ENCODE measurements around the gene ZER1.

ZER1 gene

DNA sequence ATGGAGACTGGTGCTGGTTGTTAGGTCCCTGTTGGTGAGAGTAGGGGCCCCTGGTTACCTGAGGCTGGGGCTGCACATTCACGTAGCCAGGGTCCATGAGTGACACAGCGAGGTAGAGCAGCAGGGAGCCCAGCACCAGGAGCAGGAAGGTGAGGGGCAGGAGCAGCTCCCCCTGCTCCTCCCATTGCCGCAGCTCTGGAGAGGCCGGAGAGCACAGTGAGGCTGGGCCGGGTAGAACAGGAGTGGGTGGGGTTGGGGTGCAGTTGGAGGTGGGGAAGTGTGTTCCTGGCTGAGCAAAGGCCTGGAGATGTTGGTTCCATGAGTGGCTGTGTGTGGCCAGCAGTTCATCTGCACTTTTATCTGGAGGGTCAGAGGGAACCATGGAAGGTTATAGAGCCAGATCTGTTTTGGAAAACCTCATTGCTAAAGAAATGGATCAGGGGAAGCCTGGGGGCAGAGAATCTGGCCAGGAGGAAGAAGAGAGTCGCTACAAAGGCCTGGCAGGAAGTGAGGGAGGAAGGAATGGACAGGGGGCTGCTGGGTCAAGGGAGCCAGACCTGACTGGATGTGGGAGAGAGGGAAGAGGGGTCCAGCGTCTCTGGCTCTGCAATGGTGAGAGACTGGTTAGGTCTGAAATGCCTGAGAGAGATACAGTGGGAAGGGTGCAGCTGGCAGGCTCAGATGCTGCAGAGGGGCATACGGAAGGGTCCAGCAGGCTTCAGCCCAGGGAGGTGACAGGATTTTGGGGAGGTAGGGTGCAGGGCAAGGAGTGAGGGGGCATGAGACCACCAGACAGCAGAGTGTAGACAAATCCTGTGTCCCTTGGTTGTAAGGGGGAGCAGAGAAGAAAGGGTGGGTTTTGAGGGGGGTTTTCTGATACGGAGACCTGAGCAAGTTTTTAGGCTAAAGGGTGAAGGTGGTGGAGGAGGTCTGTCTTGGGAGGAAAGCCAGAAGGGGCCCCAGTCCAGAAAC is 49.1 kb downstream of the ZER1 start:
- no peak for DNase-seq (ENCODE audit: extremely low read depth, low read depth)
- TF ChIP-seq, protein P1, sequence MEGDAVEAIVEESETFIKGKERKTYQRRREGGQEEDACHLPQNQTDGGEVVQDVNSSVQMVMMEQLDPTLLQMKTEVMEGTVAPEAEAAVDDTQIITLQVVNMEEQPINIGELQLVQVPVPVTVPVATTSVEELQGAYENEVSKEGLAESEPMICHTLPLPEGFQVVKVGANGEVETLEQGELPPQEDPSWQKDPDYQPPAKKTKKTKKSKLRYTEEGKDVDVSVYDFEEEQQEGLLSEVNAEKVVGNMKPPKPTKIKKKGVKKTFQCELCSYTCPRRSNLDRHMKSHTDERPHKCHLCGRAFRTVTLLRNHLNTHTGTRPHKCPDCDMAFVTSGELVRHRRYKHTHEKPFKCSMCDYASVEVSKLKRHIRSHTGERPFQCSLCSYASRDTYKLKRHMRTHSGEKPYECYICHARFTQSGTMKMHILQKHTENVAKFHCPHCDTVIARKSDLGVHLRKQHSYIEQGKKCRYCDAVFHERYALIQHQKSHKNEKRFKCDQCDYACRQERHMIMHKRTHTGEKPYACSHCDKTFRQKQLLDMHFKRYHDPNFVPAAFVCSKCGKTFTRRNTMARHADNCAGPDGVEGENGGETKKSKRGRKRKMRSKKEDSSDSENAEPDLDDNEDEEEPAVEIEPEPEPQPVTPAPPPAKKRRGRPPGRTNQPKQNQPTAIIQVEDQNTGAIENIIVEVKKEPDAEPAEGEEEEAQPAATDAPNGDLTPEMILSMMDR (IDR thresholded peaks at IDR 0.05; ENCODE audit: low read depth, low read length, missing control alignments): no peak
- peak overlapping the region; percentile 52; the same call in 1 of the 2 replicates for H3K4me3 ChIP-seq (replicated peaks; ENCODE audit: low read depth, low read length)

DNA sequence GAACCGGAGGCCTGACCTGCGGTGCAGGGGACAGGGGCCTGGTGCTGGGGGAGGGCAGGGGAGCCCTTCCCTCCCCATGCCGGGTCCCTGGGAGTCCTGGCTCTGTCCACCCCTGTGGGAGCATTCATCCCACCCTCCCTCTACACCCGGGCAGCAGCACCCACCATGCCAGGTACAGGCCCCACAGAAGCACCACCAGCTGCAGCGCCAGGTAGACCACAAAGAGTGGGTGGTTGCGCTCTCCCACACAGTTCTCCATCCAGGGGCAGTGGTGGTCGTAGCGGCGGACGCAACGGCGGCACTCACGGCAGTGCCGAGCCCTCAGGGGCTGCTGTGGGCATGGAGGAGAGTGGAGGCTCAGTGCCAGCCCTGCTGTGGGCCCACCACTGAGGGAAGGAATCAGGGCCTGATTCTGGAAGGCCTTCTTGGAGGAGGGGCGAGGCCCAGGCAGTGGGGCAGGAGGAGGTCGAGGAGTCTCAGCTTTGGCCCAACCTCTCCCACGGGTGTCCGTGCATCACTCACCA is 50.2 kb downstream of the ZER1 start:
- H3K4me3 ChIP-seq (replicated peaks; ENCODE audit: low read depth, low read length): no peak overlapping the region
- DNase-seq (ENCODE audit: extremely low read depth, low read depth): no peak
- TF ChIP-seq, protein P1 (IDR thresholded peaks at IDR 0.05; ENCODE audit: low read depth, low read length, missing control alignments): no peak

DNA sequence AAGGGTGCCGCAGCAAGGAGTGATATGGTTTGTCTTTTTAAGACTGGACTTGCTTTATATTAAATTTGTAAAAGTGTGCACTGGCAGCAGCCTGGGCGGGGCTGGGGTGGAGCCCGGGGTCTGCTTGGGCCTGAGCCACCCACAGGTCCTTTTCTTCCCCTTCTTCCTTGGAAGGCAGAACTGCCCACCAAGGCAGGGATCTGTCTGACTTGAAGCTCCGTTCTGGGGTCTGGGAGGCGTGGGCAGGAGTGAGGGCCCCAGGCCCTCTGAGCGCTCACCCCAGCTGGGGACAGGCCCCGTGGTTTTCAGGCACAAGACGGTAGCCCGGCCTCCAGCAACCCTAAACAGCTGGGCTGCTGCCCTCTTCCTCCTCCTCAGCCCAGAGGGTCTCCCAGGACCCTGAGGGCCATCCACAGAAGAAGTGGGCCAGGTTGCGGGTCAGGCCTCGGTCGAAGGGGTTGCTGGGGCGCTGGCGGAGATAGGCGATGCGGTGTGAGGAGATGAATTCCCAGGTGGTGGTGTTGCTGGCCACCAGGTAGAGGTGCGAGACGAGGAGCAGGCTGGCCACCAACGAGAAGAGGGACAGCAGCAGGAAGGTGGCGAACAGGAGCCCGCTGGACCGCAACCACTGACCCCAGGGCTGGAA is 50.8 kb downstream of the ZER1 start:
- H3K4me3 ChIP-seq (replicated peaks; ENCODE audit: low read depth, low read length): no peak overlapping the region
- TF ChIP-seq, protein P1 (IDR thresholded peaks at IDR 0.05; ENCODE audit: low read depth, low read length, missing control alignments): no peak
- DNase-seq (ENCODE audit: extremely low read depth, low read depth): no peak

DNA sequence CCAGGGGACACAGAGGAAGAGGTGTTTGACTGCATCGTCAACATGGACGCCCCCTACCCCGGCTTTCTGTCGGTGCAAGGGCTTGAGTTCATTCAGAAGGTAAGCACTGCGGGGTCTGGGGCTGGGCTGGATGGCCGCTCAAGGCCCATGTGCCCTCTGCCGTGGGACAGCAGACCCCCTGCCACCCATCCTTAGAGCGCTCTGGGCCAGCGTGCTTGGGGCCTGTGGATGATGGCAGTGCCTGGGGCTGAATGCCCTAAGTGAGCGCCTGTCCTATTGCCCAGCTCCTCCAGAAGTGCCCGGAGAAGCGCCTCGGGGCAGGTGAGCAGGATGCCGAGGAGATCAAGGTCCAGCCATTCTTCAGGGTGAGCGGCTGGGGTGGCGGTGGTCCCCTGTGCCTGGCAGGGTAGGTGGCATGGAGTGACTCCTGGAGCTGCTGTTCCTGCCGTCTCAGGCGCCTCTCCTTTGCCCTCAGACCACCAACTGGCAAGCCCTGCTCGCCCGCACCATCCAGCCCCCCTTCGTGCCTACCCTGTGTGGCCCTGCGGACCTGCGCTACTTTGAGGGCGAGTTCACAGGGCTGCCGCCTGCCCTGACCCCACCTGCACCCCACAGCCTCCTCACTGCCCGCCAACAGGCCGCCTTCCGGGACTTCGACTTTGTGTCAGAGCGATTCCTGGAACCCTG is 51.7 kb downstream of the ZER1 start:
- H3K4me3 ChIP-seq (replicated peaks; ENCODE audit: low read depth, low read length): no peak overlapping the region
- TF ChIP-seq, protein P1 (IDR thresholded peaks at IDR 0.05; ENCODE audit: low read depth, low read length, missing control alignments): no peak
- no peak for DNase-seq (ENCODE audit: extremely low read depth, low read depth)

DNA sequence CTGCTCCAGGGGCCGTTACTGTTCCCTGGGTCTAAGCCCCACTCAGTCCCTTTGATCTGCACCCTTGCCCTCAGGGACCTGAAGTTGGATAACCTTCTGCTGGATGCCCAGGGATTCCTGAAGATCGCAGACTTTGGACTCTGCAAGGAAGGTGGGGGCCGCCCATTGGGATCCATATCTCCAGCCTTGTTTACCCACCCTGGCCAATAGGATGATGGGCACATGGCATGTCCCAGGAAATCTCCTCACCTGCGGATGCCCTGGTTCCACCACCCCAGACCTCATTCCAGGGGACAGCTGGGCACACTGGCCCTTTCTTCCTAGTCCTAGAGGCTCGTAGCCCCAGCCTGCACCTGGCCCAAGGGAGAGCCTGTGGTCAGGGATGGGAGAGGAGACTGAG is 53.3 kb downstream of the ZER1 start:
- H3K4me3 ChIP-seq (replicated peaks; ENCODE audit: low read depth, low read length): no peak overlapping the region
- TF ChIP-seq, protein P1 (IDR thresholded peaks at IDR 0.05; ENCODE audit: low read depth, low read length, missing control alignments): no peak
- no peak for DNase-seq (ENCODE audit: extremely low read depth, low read depth)

DNA sequence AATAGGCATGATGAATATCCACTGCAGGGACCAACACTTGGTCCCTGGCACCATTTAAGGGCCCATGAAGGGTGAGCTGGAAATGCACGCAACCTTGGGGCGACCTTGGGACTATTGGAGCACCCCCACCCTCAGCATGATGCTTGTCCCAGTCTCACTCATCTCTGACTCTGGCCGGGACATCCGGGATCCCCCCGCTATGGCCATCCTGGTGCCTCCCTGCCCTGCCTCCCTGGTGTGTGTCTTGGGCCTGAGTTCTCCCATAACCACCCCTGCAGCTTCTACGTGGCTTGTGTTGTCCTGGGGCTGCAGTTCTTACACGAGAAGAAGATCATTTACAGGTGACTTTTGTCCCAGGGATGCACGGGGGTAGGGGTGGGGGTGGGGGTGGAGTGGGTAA is 53.7 kb downstream of the ZER1 start:
- no peak for DNase-seq (ENCODE audit: extremely low read depth, low read depth)
- TF ChIP-seq, protein P1 (IDR thresholded peaks at IDR 0.05; ENCODE audit: low read depth, low read length, missing control alignments): no peak
- H3K4me3 ChIP-seq (replicated peaks; ENCODE audit: low read depth, low read length): no peak overlapping the region
